A549 treated with AZD9567 at 1 μM for 4 hours (cell line): ENCODE results near the gene LEKR1. TPM values are rescaled to one million over a fixed set of nuclear protein-coding genes. Genes with fewer than 3 reads are reported as not detected.

Source experiments
- total RNA-seq: library from RNA; stranded (reverse); fragments of 200-300 nt; extraction: Qiagen RNA extraction; gene quantifications from 5 replicates; pipeline ENCODE4 v1.2.3, GENCODE V29; 2022; ENCODE audit not compliant: insufficient read depth

The LEKR1 gene
- total RNA-seq, result 0.64 to 1.9 TPM (median 0.90 TPM) in 5 replicates

DNA sequence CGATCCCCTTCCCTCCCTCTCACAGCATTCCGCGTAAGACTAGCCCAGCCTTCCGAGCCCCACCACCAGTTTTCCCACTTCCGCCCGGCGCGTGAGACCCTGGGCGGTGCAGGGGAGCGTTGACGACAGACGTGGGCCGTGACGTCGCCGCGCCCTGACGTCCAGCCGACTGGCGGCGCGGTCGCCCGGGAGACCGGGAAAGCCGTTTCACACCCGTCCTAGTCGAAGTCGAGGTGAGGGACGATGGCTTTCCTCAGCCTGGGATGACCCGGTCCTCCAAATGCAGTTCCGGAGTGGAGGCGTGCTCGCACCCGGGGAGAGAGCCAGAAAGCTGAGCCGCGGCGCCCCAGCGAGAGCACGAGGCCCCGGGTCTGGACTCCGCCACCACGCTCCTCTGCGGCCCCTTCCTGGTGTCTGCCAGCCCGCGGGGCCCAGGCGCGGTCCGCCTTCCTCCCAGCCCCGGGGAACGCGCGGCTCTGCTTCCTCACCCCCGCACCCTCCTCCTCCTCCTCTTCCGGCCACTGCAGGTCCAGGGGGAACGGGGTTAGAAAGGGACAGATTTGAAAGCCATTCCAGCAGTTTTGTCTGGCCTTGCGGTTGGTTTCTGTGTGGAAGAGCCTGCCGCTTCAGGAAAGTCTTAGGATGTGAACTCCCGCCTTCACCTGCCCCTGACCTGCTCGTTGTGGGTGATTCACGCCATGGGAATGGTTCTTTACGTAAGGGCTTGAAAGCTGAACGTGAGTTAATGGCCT, at the start of gene LEKR1:
Gene LEKR1, plus strand, starts transcription at position 210 of the 752 bp plus-strand sequence. CDS start 2,977 bp downstream, outside the sequence.

Other genes starting within 250 kb of the LEKR1 start
- 68.9 to 110 TPM (median 69.7 TPM) in 5 replicates for gene TIPARP, start 151.8 kb upstream of the LEKR1 start, total RNA-seq